ENCODE results near the gene ADCY1.

The ADCY1 gene

GRCh38 chr7:45584261-45585210 is 10.4 kb downstream of the ADCY1 start:
- TF ChIP-seq, protein P1, sequence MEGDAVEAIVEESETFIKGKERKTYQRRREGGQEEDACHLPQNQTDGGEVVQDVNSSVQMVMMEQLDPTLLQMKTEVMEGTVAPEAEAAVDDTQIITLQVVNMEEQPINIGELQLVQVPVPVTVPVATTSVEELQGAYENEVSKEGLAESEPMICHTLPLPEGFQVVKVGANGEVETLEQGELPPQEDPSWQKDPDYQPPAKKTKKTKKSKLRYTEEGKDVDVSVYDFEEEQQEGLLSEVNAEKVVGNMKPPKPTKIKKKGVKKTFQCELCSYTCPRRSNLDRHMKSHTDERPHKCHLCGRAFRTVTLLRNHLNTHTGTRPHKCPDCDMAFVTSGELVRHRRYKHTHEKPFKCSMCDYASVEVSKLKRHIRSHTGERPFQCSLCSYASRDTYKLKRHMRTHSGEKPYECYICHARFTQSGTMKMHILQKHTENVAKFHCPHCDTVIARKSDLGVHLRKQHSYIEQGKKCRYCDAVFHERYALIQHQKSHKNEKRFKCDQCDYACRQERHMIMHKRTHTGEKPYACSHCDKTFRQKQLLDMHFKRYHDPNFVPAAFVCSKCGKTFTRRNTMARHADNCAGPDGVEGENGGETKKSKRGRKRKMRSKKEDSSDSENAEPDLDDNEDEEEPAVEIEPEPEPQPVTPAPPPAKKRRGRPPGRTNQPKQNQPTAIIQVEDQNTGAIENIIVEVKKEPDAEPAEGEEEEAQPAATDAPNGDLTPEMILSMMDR (conservative IDR thresholded peaks at IDR 0.05), result no peak
- H3K27ac ChIP-seq, result no peak overlapping the region

DNA sequence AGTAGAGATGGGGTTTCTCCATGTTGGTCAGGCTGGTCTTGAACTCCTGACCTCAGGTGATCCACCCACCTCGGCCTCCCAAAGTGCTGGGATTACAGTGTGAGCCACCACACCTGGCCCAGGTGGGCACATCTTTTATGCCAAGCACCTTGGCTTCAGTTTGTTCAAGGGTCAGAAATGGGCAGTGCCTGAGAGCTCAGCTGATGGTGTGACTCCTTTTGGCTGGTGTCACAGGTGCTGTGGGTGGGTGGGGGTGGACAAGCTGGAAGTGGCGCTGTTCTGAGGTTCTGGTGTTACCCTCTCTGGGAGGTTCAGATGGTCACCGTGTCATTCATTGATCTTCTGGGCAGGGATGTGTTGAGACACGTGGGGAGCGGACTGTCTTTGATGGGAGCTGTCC is 11.5 kb downstream of the ADCY1 start:
- H3K27ac ChIP-seq, result no peak overlapping the region
- TF ChIP-seq, protein P1 (conservative IDR thresholded peaks at IDR 0.05), result no peak

GRCh38 chr7:45586542-45587520 is 12.7 kb downstream of the ADCY1 start:
- TF ChIP-seq, protein P1 (conservative IDR thresholded peaks at IDR 0.05), result no peak
- H3K27ac ChIP-seq, result no peak overlapping the region

GRCh38 chr7:45588466-45588865 is 14.3 kb downstream of the ADCY1 start:
- TF ChIP-seq, protein P1 (conservative IDR thresholded peaks at IDR 0.05), result no peak
- no peak overlapping the region for H3K27ac ChIP-seq

- H3K27ac ChIP-seq, result no peak overlapping the region
- TF ChIP-seq, protein P1 (conservative IDR thresholded peaks at IDR 0.05), result no peak; the same call in 1 of the 2 replicates
Observed at GRCh38 chr7:45589061-45589460, 14.9 kb downstream of the ADCY1 start.

- no peak overlapping the region for H3K27ac ChIP-seq
- TF ChIP-seq, protein P1 (conservative IDR thresholded peaks at IDR 0.05), result no peak
Observed at GRCh38 chr7:45589915-45590678, 15.9 kb downstream of the ADCY1 start.

Data from VCaP (cell line).